Hepatocyte (in vitro differentiated cells): Measurements from ENCODE around the gene PTPRU. TPM values are rescaled to one million over a fixed set of nuclear protein-coding genes. Genes with fewer than 3 reads are reported as not detected.
A peak's percentile ranks its signal among the peaks of the same experiment; 100 is the strongest.

Experiments
- DNase-seq: peaks from one replicate; pipeline ENCODE4 v3.0.0-alpha.2; 2016; ENCODE audit warnings: low spot score
- H2AFZ ChIP-seq: fragments of 200-600 bp; sonication (generic); 2 replicates; pipeline ENCODE4 v1.6.0; 2016; ENCODE audit warnings: antibody characterized with exemption, mild to moderate bottlenecking
- H3K27ac ChIP-seq: fragments of 200-600 bp; sonication (generic); 2 replicates; pipeline ENCODE4 v1.5.1; 2016; ENCODE audit warnings: mild to moderate bottlenecking
- H3K27me3 ChIP-seq: fragments of 200-600 bp; sonication (generic); 2 replicates; pipeline ENCODE4 v1.6.1; 2016
- H3K36me3 ChIP-seq: fragments of 200-600 bp; sonication (generic); replicated peaks from 2 replicates; pipeline ENCODE4 v1.5.1; 2016; ENCODE audit warnings: low read depth; ENCODE audit not compliant: insufficient read depth
- H3K4me1 ChIP-seq: fragments of 200-600 bp; sonication (generic); 2 replicates; pipeline ENCODE4 v1.5.1; 2016; ENCODE audit warnings: mild to moderate bottlenecking, moderate library complexity; ENCODE audit not compliant: insufficient read depth
- H3K4me2 ChIP-seq: fragments of 200-600 bp; sonication (generic); 2 replicates; pipeline ENCODE4 v1.6.0; 2016
- H3K4me3 ChIP-seq: fragments of 200-600 bp; sonication (generic); 2 replicates; pipeline ENCODE4 v1.5.1; 2016; ENCODE audit warnings: mild to moderate bottlenecking
- H3K79me2 ChIP-seq: fragments of 200-600 bp; sonication (generic); 2 replicates; pipeline ENCODE4 v1.6.0; 2017; ENCODE audit warnings: mild to moderate bottlenecking
- H3K9me2 ChIP-seq: fragments of 200-600 bp; sonication (generic); replicated peaks from 2 replicates; pipeline ENCODE4 v1.6.0; 2017; ENCODE audit warnings: mild to moderate bottlenecking; ENCODE audit not compliant: insufficient read depth
- H3K9me3 ChIP-seq: fragments of 200-600 bp; sonication (generic); 2 replicates; pipeline ENCODE4 v1.5.1; 2016; ENCODE audit warnings: low read depth, mild to moderate bottlenecking
- H4K20me1 ChIP-seq: fragments of 200-600 bp; sonication (generic); 2 replicates; pipeline ENCODE4 v1.6.0; 2016; ENCODE audit warnings: mild to moderate bottlenecking; ENCODE audit not compliant: insufficient read depth, poor library complexity, severe bottlenecking
- CTCF ChIP-seq: fragments of 200-600 bp; sonication (generic); IDR thresholded peaks from 2 replicates; pipeline ENCODE4 v1.5.1; 2016; ENCODE audit warnings: antibody characterized with exemption, mild to moderate bottlenecking; ENCODE audit not compliant: poor library complexity
- EZH2 ChIP-seq: fragments of 200-600 bp; sonication (generic); IDR thresholded peaks from 2 replicates; pipeline ENCODE4 v1.6.1; 2016; ENCODE audit warnings: antibody characterized with exemption, mild to moderate bottlenecking, borderline replicate concordance
- EZH2phosphoT487 ChIP-seq: fragments of 200-600 bp; sonication (generic); IDR thresholded peaks from one replicate; pipeline ENCODE4 v1.6.1; 2018; ENCODE audit warnings: antibody characterized with exemption, mild to moderate bottlenecking, low read depth, moderate library complexity; ENCODE audit not compliant: unreplicated experiment, severe bottlenecking
- WGBS: methylation state at CpG from one replicate; pipeline ENCODE4 v1.1.6; 2016; ENCODE audit warnings: low lambda C conversion rate; ENCODE audit errors: missing lambda C conversion rate; 5-methylcytosine and 5-hydroxymethylcytosine counted together
- polyA plus RNA-seq: library from polyadenylated mRNA; unstranded; fragments of >200 nt; fragmentation: Nextera tagmentation; extraction: Ambion mirVana; gene quantifications from 2 replicates; pipeline ENCODE4 v1.2.1, GENCODE V29; 2016
- total RNA-seq: library from RNA; depleted of rRNA; stranded (reverse); fragments of >200 nt; gene quantifications from 2 replicates; pipeline ENCODE4 v1.2.3, GENCODE V29; 2014

Gene PTPRU
- total and polyA plus RNA-seq, 2 experiments from 2014 or later: 34.3 to 38.7 TPM

- no peaks in the 10 kb centered on the region for H3K27me3 ChIP-seq
- TF ChIP-seq EZH2 (no peak), CTCF (peak; percentile 50)
- H2AFZ ChIP-seq: no peak overlapping the region
- H3K36me3 ChIP-seq: no peaks in the 10 kb centered on the region
- H3K4me3 ChIP-seq: no peak overlapping the region
- H3K9me2 ChIP-seq: no peaks in the 10 kb centered on the region
- no peaks in the 10 kb centered on the region for H3K79me2 ChIP-seq
- peaks cover 13% of the 10 kb centered on the region for H3K4me1 ChIP-seq
- DNase-seq: peak; percentile 82
- 79% methylated on average over 2 of the region's 2 CpGs for WGBS
- H3K4me2 ChIP-seq: no peak overlapping the region
- H3K27ac ChIP-seq: no peak overlapping the region
- H3K9me3 ChIP-seq: no peaks in the 10 kb centered on the region
- no peaks in the 10 kb centered on the region for H4K20me1 ChIP-seq
Observed at GRCh38 chr1:29197590-29197924, 38.8 kb upstream of the PTPRU start.

- 91% methylated on average over 12 of the region's 12 CpGs for WGBS
- Histone ChIP-seq H3K4me3 (no peak overlapping the region), H3K27me3 (no peaks in the 10 kb centered on the region), H3K9me2 (no peaks in the 10 kb centered on the region), H3K4me2 (no peak overlapping the region), H3K36me3 (no peaks in the 10 kb centered on the region), H4K20me1 (no peaks in the 10 kb centered on the region), H3K27ac (no peak overlapping the region), H3K9me3 (no peaks in the 10 kb centered on the region), H3K79me2 (no peaks in the 10 kb centered on the region), H2AFZ (no peak overlapping the region), H3K4me1 (peaks cover 13% of the 10 kb centered on the region)
- no peak for DNase-seq
- no peak for TF ChIP-seq EZH2
- TF ChIP-seq EZH2phosphoT487: no peak
- TF ChIP-seq CTCF: no peak
Observed at GRCh38 chr1:29197993-29198392, 38.3 kb upstream of the PTPRU start.

- no peak overlapping the region for H3K4me3 ChIP-seq
- H3K79me2 ChIP-seq: no peaks in the 10 kb centered on the region
- TF ChIP-seq EZH2phosphoT487: no peak
- TF ChIP-seq CTCF: no peak
- no peak for TF ChIP-seq EZH2
- H3K36me3 ChIP-seq: no peaks in the 10 kb centered on the region
- peaks cover 13% of the 10 kb centered on the region for H3K4me1 ChIP-seq
- H4K20me1 ChIP-seq: no peaks in the 10 kb centered on the region
- H3K9me3 ChIP-seq: no peaks in the 10 kb centered on the region
- H2AFZ ChIP-seq: no peak overlapping the region
- no peak overlapping the region for H3K4me2 ChIP-seq
- 83% methylated on average over 5 of the region's 5 CpGs for WGBS
- peak overlapping the region; percentile 91 for H3K27ac ChIP-seq
- peak; percentile 27 for DNase-seq
- H3K27me3 ChIP-seq: no peaks in the 10 kb centered on the region
- no peaks in the 10 kb centered on the region for H3K9me2 ChIP-seq
Observed at GRCh38 chr1:29200906-29201594, 35.3 kb upstream of the PTPRU start.
